ENCODE results near the gene ARL17A.
"Not testable (repeated sequence)": the region's sequence is repeated elsewhere in the genome, so short reads cannot be mapped to it uniquely, and the experiment has no call there.

GRCh38 chr17:46481310-46481709, 98.2 kb downstream of the ARL17A start:
- TF ChIP-seq ZNF8 (CRISPR knock-in tag; IDR thresholded peaks at IDR 0.05); ZNF70 (CRISPR knock-in tag; IDR thresholded peaks at IDR 0.05); ZFP3 (CRISPR knock-in tag; IDR thresholded peaks at IDR 0.05); TCF4 (CRISPR knock-in tag; IDR thresholded peaks at IDR 0.05; ENCODE audit: borderline replicate concordance); PATZ1 (CRISPR knock-in tag; IDR thresholded peaks at IDR 0.05; ENCODE audit: borderline replicate concordance); CSRNP3 (CRISPR knock-in tag; IDR thresholded peaks at IDR 0.05); RARB (CRISPR knock-in tag; IDR thresholded peaks at IDR 0.05); BACH2 (CRISPR knock-in tag; IDR thresholded peaks at IDR 0.05; ENCODE audit: borderline replicate concordance): not testable (repeated sequence)

Data from SK-N-SH treated with all-trans-retinoic acid at 6 μM for 48 hours (cell line).